Measurements from ENCODE around the gene EXD3.

EXD3 gene

GRCh38 chr9:137433349-137433915, 10.5 kb upstream of the EXD3 start:
- H3K4me1 ChIP-seq (ENCODE audit: control insufficient read depth, low read depth, low read length) = no peaks in the 10 kb centered on the region
- no peak overlapping the region for H3K9ac ChIP-seq (ENCODE audit: low read length)
- no peaks in the 10 kb centered on the region for H3K9me3 ChIP-seq (ENCODE audit: control insufficient read depth, low read depth, low read length)
- no peaks in the 10 kb centered on the region for H3K27me3 ChIP-seq (ENCODE audit: control insufficient read depth, insufficient read depth, low read length)
- no peak overlapping the region for H3K4me3 ChIP-seq (ENCODE audit: low read length)
- H3K27ac ChIP-seq (ENCODE audit: low read length) = no peak overlapping the region
- H3K36me3 ChIP-seq (ENCODE audit: control insufficient read depth, low read depth, low read length) = no peaks in the 10 kb centered on the region

GRCh38 chr9:137432687-137433348, 9.9 kb upstream of the EXD3 start:
- Histone ChIP-seq H3K36me3 (ENCODE audit: control insufficient read depth, low read depth, low read length) (no peaks in the 10 kb centered on the region), H3K9me3 (ENCODE audit: control insufficient read depth, low read depth, low read length) (no peaks in the 10 kb centered on the region), H3K27me3 (ENCODE audit: control insufficient read depth, insufficient read depth, low read length) (no peaks in the 10 kb centered on the region), H3K27ac (ENCODE audit: low read length) (no peak overlapping the region), H3K4me1 (ENCODE audit: control insufficient read depth, low read depth, low read length) (no peaks in the 10 kb centered on the region), H3K9ac (ENCODE audit: low read length) (no peak overlapping the region), H3K4me3 (ENCODE audit: low read length) (no peak overlapping the region)

DNA sequence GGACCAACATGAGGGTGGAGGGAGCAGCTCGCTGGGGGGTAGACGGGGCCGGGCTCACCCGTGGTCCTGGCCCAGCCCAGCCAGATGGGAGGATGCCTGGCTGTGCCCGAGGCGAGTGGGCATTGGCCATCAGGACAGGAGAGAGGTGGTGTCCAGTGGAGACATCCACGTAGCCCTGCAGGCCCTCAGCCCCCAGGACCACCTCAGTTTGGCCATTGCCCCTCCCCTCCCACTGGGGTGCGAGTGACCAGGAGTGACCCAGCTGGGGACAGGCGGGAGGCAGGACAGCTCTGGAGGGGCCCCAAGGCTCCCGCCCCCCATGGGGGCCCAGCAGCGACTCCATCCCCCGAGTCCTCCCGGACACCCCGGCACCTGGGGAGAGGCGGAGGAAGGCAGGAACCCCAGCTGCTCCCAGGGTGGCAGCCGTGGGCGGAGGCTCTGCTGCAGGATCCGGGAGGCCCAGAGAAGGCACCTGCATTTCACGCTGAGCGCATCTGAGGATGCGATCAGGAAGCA, 8.5 kb upstream of the EXD3 start:
- Histone ChIP-seq H3K4me1 (ENCODE audit: control insufficient read depth, low read depth, low read length) (no peaks in the 10 kb centered on the region), H3K9ac (ENCODE audit: low read length) (no peak overlapping the region), H3K27ac (ENCODE audit: low read length) (no peak overlapping the region), H3K27me3 (ENCODE audit: control insufficient read depth, insufficient read depth, low read length) (no peaks in the 10 kb centered on the region), H3K36me3 (ENCODE audit: control insufficient read depth, low read depth, low read length) (no peaks in the 10 kb centered on the region), H3K9me3 (ENCODE audit: control insufficient read depth, low read depth, low read length) (no peaks in the 10 kb centered on the region), H3K4me3 (ENCODE audit: low read length) (no peak overlapping the region)

DNA sequence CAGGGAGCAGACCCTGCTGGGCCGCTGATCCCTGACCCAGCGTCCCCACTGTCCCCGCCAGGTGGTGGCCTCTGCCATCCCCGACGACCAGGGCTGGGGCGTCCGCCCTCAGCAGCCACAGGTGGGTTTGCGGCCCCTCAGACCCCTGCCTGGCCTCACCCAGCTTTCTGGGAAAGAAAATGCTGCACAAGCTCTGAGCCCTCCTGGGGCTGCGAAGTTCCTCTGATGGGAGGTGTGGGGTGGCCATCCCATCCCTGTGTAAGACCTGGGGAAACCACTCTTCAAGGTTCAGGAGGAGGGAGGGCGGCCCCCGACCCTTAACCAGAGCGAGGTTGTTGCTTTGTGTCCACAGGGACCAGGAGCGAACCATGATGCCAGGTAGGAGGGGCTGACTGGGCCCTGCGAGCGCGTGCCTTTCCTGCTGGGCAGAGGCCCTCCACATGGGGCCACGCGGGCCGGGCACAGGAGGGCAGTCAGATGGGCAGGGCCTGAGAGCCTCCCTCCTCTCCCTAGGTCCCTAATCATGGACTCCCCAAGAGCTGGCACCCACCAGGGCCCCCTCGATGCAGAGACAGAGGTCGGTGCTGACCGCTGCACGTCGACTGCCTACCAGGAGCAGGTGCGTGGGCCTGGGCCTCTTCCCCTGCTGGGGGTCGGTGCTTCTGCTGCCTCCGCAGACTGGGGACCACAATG, 7.9 kb upstream of the EXD3 start:
- Histone ChIP-seq H3K9ac (ENCODE audit: low read length) (no peak overlapping the region), H3K4me3 (ENCODE audit: low read length) (no peak overlapping the region), H3K27ac (ENCODE audit: low read length) (no peak overlapping the region), H3K36me3 (ENCODE audit: control insufficient read depth, low read depth, low read length) (no peaks in the 10 kb centered on the region), H3K27me3 (ENCODE audit: control insufficient read depth, insufficient read depth, low read length) (no peaks in the 10 kb centered on the region), H3K4me1 (ENCODE audit: control insufficient read depth, low read depth, low read length) (no peaks in the 10 kb centered on the region), H3K9me3 (ENCODE audit: control insufficient read depth, low read depth, low read length) (no peaks in the 10 kb centered on the region)

- no peaks in the 10 kb centered on the region for H3K36me3 ChIP-seq (ENCODE audit: control insufficient read depth, low read depth, low read length)
- H3K4me1 ChIP-seq (ENCODE audit: control insufficient read depth, low read depth, low read length) = no peaks in the 10 kb centered on the region
- H3K27ac ChIP-seq (ENCODE audit: low read length) = no peak overlapping the region
- no peak overlapping the region for H3K9ac ChIP-seq (ENCODE audit: low read length)
- no peaks in the 10 kb centered on the region for H3K27me3 ChIP-seq (ENCODE audit: control insufficient read depth, insufficient read depth, low read length)
- no peaks in the 10 kb centered on the region for H3K9me3 ChIP-seq (ENCODE audit: control insufficient read depth, low read depth, low read length)
- H3K4me3 ChIP-seq (ENCODE audit: low read length) = no peak overlapping the region
Measured at GRCh38 chr9:137429974-137430722, 7.2 kb upstream of the EXD3 start.

GRCh38 chr9:137429546-137429890, 6.6 kb upstream of the EXD3 start:
- no peak overlapping the region for H3K4me3 ChIP-seq (ENCODE audit: low read length)
- H3K9ac ChIP-seq (ENCODE audit: low read length) = no peak overlapping the region

GRCh38 chr9:137428841-137429545, 6.0 kb upstream of the EXD3 start:
- H3K4me3 ChIP-seq (ENCODE audit: low read length) = no peak overlapping the region
- no peaks in the 10 kb centered on the region for H3K9me3 ChIP-seq (ENCODE audit: control insufficient read depth, low read depth, low read length)
- no peak overlapping the region for H3K9ac ChIP-seq (ENCODE audit: low read length)
- H3K27ac ChIP-seq (ENCODE audit: low read length) = no peak overlapping the region
- H3K4me1 ChIP-seq (ENCODE audit: control insufficient read depth, low read depth, low read length) = no peaks in the 10 kb centered on the region
- peaks cover 6% of the 10 kb centered on the region for H3K27me3 ChIP-seq (ENCODE audit: control insufficient read depth, insufficient read depth, low read length)
- no peaks in the 10 kb centered on the region for H3K36me3 ChIP-seq (ENCODE audit: control insufficient read depth, low read depth, low read length)

More at GRCh38 chr9:137429546-137429890, 6.6 kb upstream of the EXD3 start:
- Histone ChIP-seq H3K27ac (ENCODE audit: low read length) (no peak overlapping the region), H3K9me3 (ENCODE audit: control insufficient read depth, low read depth, low read length) (no peaks in the 10 kb centered on the region), H3K36me3 (ENCODE audit: control insufficient read depth, low read depth, low read length) (no peaks in the 10 kb centered on the region), H3K27me3 (ENCODE audit: control insufficient read depth, insufficient read depth, low read length) (peaks cover under 1% of the 10 kb centered on the region), H3K4me1 (ENCODE audit: control insufficient read depth, low read depth, low read length) (no peaks in the 10 kb centered on the region)

DNA sequence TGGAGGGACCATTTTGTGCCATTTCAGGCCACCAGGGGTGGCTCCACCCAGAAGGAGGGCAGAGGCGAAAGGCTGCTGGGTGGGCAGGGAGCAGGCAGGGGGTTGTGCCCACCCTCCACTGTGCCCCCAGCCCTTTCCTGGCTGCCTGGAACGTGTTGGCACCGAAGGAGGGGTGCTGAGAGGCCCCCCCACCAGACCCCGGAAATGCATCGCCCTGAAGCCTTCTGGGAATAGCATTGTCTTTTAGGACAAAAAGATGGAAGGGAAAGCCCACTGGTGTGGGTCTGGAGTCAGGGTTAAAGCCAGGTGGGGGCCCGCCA, 5.3 kb upstream of the EXD3 start:
- H3K36me3 ChIP-seq (ENCODE audit: control insufficient read depth, low read depth, low read length) = no peaks in the 10 kb centered on the region
- H3K4me3 ChIP-seq (ENCODE audit: low read length) = no peak overlapping the region
- no peaks in the 10 kb centered on the region for H3K9me3 ChIP-seq (ENCODE audit: control insufficient read depth, low read depth, low read length)
- H3K27me3 ChIP-seq (ENCODE audit: control insufficient read depth, insufficient read depth, low read length) = peaks cover 13% of the 10 kb centered on the region
- no peaks in the 10 kb centered on the region for H3K4me1 ChIP-seq (ENCODE audit: control insufficient read depth, low read depth, low read length)
- H3K27ac ChIP-seq (ENCODE audit: low read length) = no peak overlapping the region
- H3K9ac ChIP-seq (ENCODE audit: low read length) = no peak overlapping the region

- H3K4me3 ChIP-seq (ENCODE audit: low read length) = no peak overlapping the region
- H3K9ac ChIP-seq (ENCODE audit: low read length) = no peak overlapping the region
- peaks cover 13% of the 10 kb centered on the region for H3K27me3 ChIP-seq (ENCODE audit: control insufficient read depth, insufficient read depth, low read length)
- H3K27ac ChIP-seq (ENCODE audit: low read length) = no peak overlapping the region
- H3K9me3 ChIP-seq (ENCODE audit: control insufficient read depth, low read depth, low read length) = no peaks in the 10 kb centered on the region
- no peaks in the 10 kb centered on the region for H3K4me1 ChIP-seq (ENCODE audit: control insufficient read depth, low read depth, low read length)
- H3K36me3 ChIP-seq (ENCODE audit: control insufficient read depth, low read depth, low read length) = no peaks in the 10 kb centered on the region
Measured at GRCh38 chr9:137427454-137428310, 4.7 kb upstream of the EXD3 start.

DNA sequence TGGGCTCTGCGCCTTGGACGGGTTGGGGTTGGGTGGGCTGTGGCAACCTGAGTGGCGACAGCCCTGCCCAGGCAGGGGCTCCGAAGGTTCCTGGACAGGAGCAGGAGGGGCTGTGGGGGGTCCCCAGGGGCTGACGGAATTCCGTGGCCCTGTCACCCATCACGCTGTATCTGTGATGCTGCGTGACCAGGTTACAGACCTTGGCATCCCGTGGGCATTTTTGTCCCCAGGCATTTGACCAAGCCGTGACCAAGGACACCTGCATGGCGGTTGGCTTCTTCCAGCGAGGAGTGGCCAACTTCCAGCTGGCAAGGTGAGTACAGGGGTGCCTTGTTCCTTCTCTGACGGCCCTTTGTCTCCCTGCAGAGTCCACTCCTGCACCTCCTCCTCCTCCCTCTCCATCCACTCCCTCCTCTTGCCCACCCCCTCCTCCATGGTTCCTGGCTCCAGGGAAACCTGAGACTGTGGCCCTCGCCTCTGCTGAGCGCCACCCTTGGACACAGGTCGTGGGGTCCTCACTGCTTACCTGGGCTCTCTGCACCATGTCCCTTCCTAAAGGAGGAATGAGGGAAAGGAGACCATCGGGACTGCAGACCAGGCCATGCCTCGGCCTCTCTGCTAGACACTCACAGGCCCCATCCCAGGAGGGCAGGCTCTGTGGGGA, 3.2 kb upstream of the EXD3 start:
- no peaks in the 10 kb centered on the region for H3K4me1 ChIP-seq (ENCODE audit: control insufficient read depth, low read depth, low read length)
- no peak overlapping the region for H3K27ac ChIP-seq (ENCODE audit: low read length)
- no peak overlapping the region for H3K9ac ChIP-seq (ENCODE audit: low read length)
- H3K27me3 ChIP-seq (ENCODE audit: control insufficient read depth, insufficient read depth, low read length) = peaks cover 13% of the 10 kb centered on the region
- H3K4me3 ChIP-seq (ENCODE audit: low read length) = no peak overlapping the region
- H3K36me3 ChIP-seq (ENCODE audit: control insufficient read depth, low read depth, low read length) = no peaks in the 10 kb centered on the region
- H3K9me3 ChIP-seq (ENCODE audit: control insufficient read depth, low read depth, low read length) = no peaks in the 10 kb centered on the region
